ENCODE measurements around the gene CARD10.

Gene CARD10

DNA sequence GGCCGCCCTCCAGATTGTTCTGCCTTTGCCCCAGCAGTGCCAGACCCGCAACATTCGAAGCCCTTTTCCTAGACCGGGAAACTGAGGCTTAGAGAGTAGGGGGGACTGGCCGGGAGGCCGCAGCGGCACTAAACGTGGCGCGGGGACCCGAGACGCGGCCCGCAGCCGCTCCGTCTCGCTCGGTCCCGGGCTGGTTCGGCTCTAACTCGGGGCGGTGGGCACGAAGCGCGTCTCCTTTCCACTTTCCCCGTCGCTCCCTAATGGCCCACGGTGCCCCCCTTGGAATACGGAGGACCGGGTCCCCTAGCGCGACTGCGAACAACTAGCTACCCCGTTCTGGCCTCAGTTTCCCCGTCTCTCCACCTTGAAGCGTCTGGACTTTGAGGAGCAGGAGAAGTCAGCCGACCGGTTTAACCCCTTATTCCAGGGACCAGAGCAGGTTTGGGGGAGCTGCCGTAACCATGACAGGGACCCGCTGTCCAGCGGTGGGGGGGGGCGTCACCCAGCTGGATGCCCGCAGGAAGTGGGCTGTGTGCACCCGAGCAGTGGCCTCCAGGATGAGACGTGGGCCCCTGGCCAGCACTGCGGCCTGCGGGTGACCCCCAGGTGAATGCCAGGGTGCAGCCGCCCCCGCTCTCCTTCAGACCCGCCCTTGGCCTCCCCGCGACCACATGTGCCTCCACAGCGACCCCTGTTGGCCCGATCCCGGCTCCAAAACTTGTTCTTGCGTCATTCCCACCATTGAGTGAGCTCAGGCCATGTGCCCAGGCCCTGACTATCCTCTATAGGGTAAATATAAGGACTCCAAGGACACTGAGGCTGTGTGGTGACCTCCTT is 42.2 kb upstream of the CARD10 start:
- Histone ChIP-seq H3K4me3 (replicated peaks; ENCODE audit: insufficient read depth, low read length) (no peak overlapping the region), H3K27me3 (ENCODE audit: insufficient read depth, poor library complexity, severe bottlenecking) (peaks cover 59% of the 10 kb centered on the region), H3K27ac (replicated peaks) (no peak overlapping the region)
- TF ChIP-seq POLR2AphosphoS5 (IDR thresholded peaks at IDR 0.05; ENCODE audit: low read depth) (no peak), GABPA (IDR thresholded peaks at IDR 0.05; ENCODE audit: low read depth) (no peak), SPI1 (IDR thresholded peaks at IDR 0.05; ENCODE audit: borderline replicate concordance, low read depth) (no peak)
- TF ChIP-seq, protein P1, sequence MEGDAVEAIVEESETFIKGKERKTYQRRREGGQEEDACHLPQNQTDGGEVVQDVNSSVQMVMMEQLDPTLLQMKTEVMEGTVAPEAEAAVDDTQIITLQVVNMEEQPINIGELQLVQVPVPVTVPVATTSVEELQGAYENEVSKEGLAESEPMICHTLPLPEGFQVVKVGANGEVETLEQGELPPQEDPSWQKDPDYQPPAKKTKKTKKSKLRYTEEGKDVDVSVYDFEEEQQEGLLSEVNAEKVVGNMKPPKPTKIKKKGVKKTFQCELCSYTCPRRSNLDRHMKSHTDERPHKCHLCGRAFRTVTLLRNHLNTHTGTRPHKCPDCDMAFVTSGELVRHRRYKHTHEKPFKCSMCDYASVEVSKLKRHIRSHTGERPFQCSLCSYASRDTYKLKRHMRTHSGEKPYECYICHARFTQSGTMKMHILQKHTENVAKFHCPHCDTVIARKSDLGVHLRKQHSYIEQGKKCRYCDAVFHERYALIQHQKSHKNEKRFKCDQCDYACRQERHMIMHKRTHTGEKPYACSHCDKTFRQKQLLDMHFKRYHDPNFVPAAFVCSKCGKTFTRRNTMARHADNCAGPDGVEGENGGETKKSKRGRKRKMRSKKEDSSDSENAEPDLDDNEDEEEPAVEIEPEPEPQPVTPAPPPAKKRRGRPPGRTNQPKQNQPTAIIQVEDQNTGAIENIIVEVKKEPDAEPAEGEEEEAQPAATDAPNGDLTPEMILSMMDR (IDR thresholded peaks at IDR 0.05; ENCODE audit: insufficient read depth, low read length) = peak; percentile 38
- DNase-seq (ENCODE audit: low read depth in 1 of 2, low spot score in 1 of 2) = peak in 1 of 2 experiments; percentile 72

DNA sequence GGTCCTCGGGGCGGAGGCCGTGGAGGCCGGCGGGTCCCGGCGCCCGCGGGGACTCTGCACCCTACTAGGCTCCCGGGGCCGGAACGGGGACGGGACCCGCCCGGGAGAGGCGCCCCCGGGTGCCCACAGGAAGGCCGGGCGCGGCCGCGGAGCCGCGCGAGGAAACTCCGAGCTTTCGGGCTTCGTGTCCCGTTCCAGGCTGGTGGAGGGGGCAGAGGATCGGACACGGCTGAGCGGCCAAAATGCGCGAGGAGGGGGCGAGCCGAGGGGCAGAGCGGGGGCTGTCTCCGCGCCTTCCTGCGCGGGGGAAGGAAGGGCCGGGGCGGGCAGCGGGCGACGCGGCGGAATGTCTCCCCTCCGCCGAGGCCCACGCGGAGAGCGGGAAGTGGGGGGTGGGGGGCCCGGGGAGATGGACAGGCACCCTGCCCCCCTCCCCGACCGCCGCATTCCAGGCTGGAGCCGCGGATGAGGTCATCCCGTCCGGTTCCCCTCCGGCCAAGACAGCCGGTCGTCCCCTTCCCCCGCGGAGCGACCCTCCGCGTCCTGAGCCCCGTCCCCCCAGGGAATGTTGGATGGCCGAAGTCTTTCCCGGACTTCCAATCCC is 41.5 kb upstream of the CARD10 start:
- TF ChIP-seq, protein P1 (IDR thresholded peaks at IDR 0.05; ENCODE audit: insufficient read depth, low read length) = no peak
- TF ChIP-seq, protein P2, sequence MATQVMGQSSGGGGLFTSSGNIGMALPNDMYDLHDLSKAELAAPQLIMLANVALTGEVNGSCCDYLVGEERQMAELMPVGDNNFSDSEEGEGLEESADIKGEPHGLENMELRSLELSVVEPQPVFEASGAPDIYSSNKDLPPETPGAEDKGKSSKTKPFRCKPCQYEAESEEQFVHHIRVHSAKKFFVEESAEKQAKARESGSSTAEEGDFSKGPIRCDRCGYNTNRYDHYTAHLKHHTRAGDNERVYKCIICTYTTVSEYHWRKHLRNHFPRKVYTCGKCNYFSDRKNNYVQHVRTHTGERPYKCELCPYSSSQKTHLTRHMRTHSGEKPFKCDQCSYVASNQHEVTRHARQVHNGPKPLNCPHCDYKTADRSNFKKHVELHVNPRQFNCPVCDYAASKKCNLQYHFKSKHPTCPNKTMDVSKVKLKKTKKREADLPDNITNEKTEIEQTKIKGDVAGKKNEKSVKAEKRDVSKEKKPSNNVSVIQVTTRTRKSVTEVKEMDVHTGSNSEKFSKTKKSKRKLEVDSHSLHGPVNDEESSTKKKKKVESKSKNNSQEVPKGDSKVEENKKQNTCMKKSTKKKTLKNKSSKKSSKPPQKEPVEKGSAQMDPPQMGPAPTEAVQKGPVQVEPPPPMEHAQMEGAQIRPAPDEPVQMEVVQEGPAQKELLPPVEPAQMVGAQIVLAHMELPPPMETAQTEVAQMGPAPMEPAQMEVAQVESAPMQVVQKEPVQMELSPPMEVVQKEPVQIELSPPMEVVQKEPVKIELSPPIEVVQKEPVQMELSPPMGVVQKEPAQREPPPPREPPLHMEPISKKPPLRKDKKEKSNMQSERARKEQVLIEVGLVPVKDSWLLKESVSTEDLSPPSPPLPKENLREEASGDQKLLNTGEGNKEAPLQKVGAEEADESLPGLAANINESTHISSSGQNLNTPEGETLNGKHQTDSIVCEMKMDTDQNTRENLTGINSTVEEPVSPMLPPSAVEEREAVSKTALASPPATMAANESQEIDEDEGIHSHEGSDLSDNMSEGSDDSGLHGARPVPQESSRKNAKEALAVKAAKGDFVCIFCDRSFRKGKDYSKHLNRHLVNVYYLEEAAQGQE (IDR thresholded peaks at IDR 0.05; ENCODE audit: insufficient replicate concordance, low read depth) = no peak
- TF ChIP-seq SPI1 (IDR thresholded peaks at IDR 0.05; ENCODE audit: borderline replicate concordance, low read depth) (no peak), GABPA (IDR thresholded peaks at IDR 0.05; ENCODE audit: low read depth) (no peak), POLR2AphosphoS5 (IDR thresholded peaks at IDR 0.05; ENCODE audit: low read depth) (no peak)
- H3K4me3 ChIP-seq (replicated peaks; ENCODE audit: insufficient read depth, low read length) = peak overlapping the region; percentile 13; the same call in 1 of the 2 replicates
- H3K27ac ChIP-seq (replicated peaks) = no peak overlapping the region
- no peak for DNase-seq (ENCODE audit: low read depth in 1 of 2, low spot score in 1 of 2)
- H3K27me3 ChIP-seq (ENCODE audit: insufficient read depth, poor library complexity, severe bottlenecking) = peaks cover 54% of the 10 kb centered on the region

DNA sequence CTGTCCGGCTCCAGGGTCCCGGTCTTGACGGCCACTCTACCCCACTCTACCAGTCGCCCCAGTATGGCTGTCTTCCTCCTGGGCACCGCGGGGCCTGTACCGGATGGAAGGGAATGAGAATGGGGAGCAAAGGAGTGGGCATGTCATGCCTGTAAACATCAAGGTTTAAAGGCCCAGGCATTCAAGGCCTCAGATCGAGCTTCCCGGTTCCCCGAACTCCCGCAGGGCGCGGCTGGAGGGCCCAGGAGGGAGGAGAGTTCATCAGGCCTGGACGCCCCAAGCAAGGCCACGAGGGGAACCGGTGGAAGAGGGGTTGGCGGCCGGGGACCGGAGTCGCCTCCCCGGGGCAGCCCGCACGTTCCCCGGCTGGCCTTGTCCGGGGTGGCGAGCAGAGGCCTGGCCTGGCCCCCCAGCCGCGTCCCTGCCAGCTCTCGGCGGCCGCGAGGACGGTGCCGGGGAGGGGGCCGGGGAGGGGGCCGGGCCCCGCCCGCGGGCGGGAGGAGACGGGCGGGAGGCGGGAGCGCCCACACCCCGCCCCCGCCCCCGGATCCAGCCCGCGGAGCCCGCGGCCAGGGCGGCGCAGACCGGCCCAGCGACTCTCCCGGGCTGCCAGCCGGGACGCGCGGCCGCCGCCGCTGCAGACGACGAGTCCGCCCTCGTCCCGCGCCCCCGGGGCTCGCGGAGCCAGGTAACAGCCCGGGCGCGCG is 40.8 kb upstream of the CARD10 start, which contains the start of gene CDC42EP1:
CDC42EP1 (plus strand) TSS at position 580 of the 707 bp plus-strand sequence. CDS start 5,870 bp downstream, outside the sequence.
- peak within 1 kb of the TSS; percentile 13; the same call in 1 of the 2 replicates for H3K4me3 ChIP-seq (replicated peaks; ENCODE audit: insufficient read depth, low read length)
- TF ChIP-seq, protein P2 (IDR thresholded peaks at IDR 0.05; ENCODE audit: insufficient replicate concordance, low read depth) = no peak
- TF ChIP-seq, protein P1 (IDR thresholded peaks at IDR 0.05; ENCODE audit: insufficient read depth, low read length) = no peak
- no peak for TF ChIP-seq GABPA (IDR thresholded peaks at IDR 0.05; ENCODE audit: low read depth)
- TF ChIP-seq POLR2AphosphoS5 (IDR thresholded peaks at IDR 0.05; ENCODE audit: low read depth) = no peak
- TF ChIP-seq SPI1 (IDR thresholded peaks at IDR 0.05; ENCODE audit: borderline replicate concordance, low read depth) = no peak
- no peak within 1 kb of the TSS for H3K27ac ChIP-seq (replicated peaks)
- DNase-seq (ENCODE audit: low read depth in 1 of 2, low spot score in 1 of 2) = no peak
- peaks cover 57% of the 10 kb centered on the region for H3K27me3 ChIP-seq (ENCODE audit: insufficient read depth, poor library complexity, severe bottlenecking)
